ENCODE data around the gene PNCK. TPM values are rescaled to one million over a fixed set of nuclear protein-coding genes. Genes with fewer than 3 reads are reported as not detected.

The PNCK gene
- total RNA-seq, 1 experiment from 2014 or later: not detected

DNA sequence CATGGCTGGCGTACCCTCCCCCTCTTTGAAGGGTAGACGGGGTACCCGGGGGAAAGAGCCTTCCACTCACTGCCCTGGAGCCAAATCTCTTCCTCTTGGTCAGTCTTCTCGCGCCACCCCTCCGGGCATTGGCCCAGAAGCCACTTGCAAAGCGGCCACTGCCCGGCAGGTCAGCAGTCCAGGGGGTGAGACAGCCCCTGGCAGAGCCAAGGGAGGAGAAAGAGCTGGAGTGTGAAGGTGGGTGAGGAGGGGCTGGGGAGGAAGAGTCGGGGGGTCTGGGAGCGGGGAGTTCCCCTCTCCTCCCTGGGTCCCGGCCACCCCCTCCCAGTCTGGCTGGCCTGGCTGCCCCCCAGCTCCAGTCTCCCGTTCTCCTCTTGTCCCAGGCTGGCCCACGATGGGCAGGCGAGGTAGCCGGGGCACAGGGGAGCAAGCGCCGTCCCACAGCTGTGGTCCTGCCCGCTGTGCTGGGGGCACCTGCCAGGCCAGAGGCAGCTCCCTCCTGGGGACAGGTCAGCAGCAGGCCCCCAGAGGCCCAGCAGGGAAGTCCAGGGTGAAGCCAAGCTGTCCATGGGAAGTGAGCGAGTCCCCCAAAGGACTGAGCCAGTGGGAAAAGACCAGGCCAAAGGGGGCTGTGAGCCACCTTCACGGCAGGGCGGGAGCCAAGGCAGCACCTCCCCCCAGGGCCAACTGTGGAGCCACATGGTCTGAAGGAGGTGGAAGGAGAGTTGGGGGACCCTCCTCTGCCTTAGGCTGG, 48.2 kb downstream of the PNCK start:
- in situ Hi-C loops (cut with HindIII; ENCODE audit: low pct_unique_long_range_greater_than_20kb, low sequenced_read_pairs): no loop called here
- no peak for DNase-seq (ENCODE audit: low read depth)

DNA sequence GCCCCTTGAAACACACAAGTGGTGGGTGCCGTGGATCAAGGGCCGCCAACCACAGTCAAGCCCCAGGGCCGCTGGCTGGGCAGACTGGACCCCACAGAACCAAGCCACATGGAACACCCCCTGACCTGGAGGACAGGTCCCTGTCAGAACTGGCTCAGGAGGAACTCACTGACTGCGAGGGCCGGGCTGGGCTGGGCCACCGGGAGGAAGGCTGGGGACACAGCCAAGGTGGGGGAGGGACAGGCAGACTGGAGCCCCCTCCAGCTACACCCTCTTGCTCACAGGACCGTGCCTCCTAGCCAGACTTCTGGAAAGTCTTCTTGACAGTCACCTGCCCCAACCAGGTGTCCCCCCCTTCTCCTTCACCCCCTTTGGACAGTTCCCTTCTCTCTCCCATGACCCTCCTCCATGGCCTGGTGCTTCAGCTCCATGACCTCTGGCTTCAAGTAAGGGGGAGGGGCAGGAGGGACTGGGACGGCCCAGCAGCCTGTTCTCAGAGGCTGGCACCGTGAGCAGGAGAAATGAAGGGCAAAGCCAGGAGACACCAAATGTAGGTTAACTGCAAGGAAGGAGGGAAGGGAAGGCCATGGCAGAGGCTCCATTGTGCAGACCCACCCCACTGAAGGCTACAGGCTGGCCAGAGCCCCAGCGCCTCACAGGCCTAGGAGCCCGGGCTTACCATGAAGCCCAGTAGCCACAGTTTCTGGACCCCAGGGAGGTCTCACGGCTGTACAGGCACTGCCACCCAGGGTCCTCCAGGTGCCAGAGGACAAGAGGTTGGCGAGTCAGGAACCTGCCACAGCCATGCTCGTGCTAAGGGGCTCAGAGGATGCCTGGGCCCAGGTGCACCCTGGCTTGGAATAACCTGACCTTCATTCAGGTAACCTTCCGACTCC, 49.2 kb downstream of the PNCK start:
- in situ Hi-C loops (cut with HindIII; ENCODE audit: low pct_unique_long_range_greater_than_20kb, low sequenced_read_pairs): no loop called here
- DNase-seq (ENCODE audit: low read depth): no peak

DNA sequence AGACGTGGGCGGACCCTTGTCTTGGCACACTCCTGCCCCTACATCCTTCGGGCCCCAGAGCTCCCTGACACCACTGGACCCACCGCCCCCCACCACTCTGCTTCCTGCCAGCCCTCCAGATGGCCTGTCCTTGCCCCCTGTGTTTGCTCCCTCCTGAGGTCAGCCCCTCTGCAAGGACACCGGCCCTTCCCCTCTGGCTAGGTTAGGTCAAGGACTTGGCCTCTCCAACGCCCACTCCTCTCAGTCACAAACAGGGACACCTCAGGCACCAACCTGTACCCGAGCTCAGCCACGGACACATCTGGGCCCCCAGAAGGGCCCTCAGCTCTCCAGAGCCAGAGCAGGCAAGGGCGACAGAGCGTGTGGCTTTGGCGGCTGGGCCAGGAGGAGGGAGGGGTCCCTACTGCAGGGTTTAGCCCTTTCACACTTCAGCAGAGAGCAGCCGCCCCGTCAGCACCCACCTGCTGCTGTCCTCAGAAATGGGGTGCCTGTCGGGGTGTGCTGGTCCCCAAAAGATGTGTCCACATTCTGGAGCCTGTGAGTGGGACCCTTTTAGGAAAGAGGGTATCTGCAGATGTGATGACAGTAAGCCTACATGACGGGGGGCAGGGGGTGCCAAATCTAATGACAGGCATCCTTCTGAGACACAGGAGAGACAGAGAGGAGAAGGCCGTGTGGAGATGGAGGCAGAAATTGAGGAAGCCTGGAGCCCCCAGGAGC, 50.1 kb downstream of the PNCK start:
- in situ Hi-C loops (cut with HindIII; ENCODE audit: low pct_unique_long_range_greater_than_20kb, low sequenced_read_pairs): no loop called here
- DNase-seq (ENCODE audit: low read depth): no peak

DNA sequence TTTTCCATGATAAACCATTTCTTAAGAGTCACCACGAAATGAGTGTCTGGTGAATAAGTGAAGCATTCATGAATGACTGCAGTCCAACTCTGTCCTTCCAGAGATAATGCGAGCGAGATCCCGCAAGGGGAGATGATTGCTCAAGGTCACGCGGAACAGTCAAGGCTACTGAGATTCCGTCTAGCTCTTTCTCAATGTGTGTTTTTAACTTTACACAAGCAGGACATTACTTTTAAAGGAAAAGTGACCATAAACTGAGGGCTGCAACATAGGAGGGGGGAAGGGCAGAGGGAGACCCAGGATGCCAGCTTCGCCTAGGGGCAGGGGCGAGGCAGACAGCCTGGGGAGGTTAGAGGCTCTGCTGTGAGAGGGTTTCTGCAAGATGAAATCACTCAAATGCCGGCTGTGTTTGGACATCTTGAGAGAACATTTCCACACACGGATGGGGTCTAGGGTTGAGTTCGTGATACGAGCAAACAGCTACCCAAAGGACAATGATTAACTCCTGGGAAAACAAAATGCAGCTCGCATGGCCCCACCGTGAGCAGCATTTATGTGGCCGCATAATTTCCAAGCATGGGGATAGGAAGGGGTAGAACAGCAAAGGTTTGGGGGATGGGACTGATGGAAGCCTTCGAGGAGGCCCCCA, 50.8 kb downstream of the PNCK start:
- no peak for DNase-seq (ENCODE audit: low read depth)
- in situ Hi-C loops (cut with HindIII; ENCODE audit: low pct_unique_long_range_greater_than_20kb, low sequenced_read_pairs): no loop called here

DNA sequence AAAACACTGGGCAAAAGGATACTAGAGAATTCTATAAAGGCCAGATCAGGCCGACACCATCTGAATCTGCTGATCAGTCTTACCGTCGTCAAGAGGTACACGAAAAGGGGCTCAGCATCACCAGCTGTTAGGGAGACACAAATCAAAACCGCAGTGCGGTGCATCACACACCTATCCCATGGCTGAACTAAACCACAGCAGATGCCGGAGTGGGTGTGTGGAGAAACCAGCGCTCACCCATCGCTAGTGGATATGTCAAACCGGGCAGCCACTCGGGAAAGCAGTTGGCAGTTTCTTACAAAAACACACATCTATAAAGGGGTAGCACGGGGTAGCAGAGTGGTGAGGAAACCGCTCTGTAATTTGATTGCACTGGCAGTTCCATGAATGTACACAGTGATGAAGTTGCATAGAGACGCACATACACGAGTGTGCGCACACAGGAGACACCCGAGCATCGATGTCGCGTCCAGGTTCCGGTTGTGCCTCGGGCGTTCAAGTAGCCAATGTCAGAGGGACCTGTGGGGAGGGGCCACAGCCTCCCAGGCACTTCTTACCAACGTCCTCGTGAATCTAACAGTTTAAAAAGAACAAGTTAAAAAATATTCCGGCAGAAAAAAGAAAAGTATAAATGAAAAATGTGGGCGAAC, 51.5 kb downstream of the PNCK start:
- DNase-seq (ENCODE audit: low read depth): no peak
- in situ Hi-C loops (cut with HindIII; ENCODE audit: low pct_unique_long_range_greater_than_20kb, low sequenced_read_pairs): no loop called here

DNA sequence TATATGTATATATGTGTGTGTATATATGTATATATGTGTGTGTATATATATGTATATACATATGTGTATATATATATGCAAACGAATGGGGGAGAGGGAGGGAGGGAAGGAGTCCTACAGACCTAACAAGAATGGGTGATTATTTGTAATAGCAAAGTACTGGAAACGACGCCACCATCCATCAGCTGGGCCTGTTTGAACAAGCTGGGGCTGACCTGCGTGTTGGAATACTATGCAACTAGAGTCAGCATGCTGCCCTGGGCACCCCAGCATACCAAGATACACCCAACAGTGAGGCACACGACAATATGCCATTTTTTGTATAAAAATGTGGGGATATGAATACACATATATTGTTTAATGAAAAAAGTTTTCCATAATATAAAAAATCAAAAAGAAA, 53.0 kb downstream of the PNCK start:
- DNase-seq (ENCODE audit: low read depth): no peak
- in situ Hi-C loops (cut with HindIII; ENCODE audit: low pct_unique_long_range_greater_than_20kb, low sequenced_read_pairs): no loop called here

Other genes with a start within 250 kb of the PNCK start
- 0.78 TPM in 1 of 2 replicates, not detected in the other for gene TREX2, start 227.8 kb downstream of the PNCK start, total RNA-seq (2014; rRNA removed; shearing (Covaris generic); ENCODE audit: low replicate concordance)
- 55.5 and 76.7 TPM in 2 replicates for gene HAUS7, start 203.2 kb downstream of the PNCK start, total RNA-seq (2014; rRNA removed; shearing (Covaris generic); ENCODE audit: low replicate concordance)
- not detected in 2 replicates for gene BGN, start 178.8 kb downstream of the PNCK start, total RNA-seq (2014; rRNA removed; shearing (Covaris generic); ENCODE audit: low replicate concordance)
- gene ATP2B3, start 156.2 kb downstream of the PNCK start, total RNA-seq (2014; rRNA removed; shearing (Covaris generic); ENCODE audit: low replicate concordance): not detected in 2 replicates
- gene CCNQ, start 74.7 kb downstream of the PNCK start, total RNA-seq (2014; rRNA removed; shearing (Covaris generic); ENCODE audit: low replicate concordance): 45.1 and 57.1 TPM in 2 replicates
- 9.9 and 16.0 TPM in 2 replicates for gene DUSP9, start 26.6 kb downstream of the PNCK start, total RNA-seq (2014; rRNA removed; shearing (Covaris generic); ENCODE audit: low replicate concordance)
- 1.7 and 2.1 TPM in 2 replicates for gene SLC6A8, start 14.1 kb upstream of the PNCK start, total RNA-seq (2014; rRNA removed; shearing (Covaris generic); ENCODE audit: low replicate concordance)
- 307 TPM in 2 replicates for gene BCAP31, start 50.6 kb upstream of the PNCK start, total RNA-seq (2014; rRNA removed; shearing (Covaris generic); ENCODE audit: low replicate concordance)
- gene ABCD1, start 51.0 kb upstream of the PNCK start, total RNA-seq (2014; rRNA removed; shearing (Covaris generic); ENCODE audit: low replicate concordance): 7.3 and 19.3 TPM in 2 replicates
- 1.7 and 2.5 TPM in 2 replicates for gene PLXNB3, start 90.4 kb upstream of the PNCK start, total RNA-seq (2014; rRNA removed; shearing (Covaris generic); ENCODE audit: low replicate concordance)
- 0.29 TPM in 1 of 2 replicates, not detected in the other for gene SRPK3, start 107.2 kb upstream of the PNCK start, total RNA-seq (2014; rRNA removed; shearing (Covaris generic); ENCODE audit: low replicate concordance)
- 44.9 and 63.0 TPM in 2 replicates for gene IDH3G, start 120.6 kb upstream of the PNCK start, total RNA-seq (2014; rRNA removed; shearing (Covaris generic); ENCODE audit: low replicate concordance)
- 177 and 185 TPM in 2 replicates for gene SSR4, start 120.9 kb upstream of the PNCK start, total RNA-seq (2014; rRNA removed; shearing (Covaris generic); ENCODE audit: low replicate concordance)
- 4.3 and 8.5 TPM in 2 replicates for gene PDZD4, start 156.7 kb upstream of the PNCK start, total RNA-seq (2014; rRNA removed; shearing (Covaris generic); ENCODE audit: low replicate concordance)
- gene L1CAM, start 212.4 kb upstream of the PNCK start, total RNA-seq (2014; rRNA removed; shearing (Covaris generic); ENCODE audit: low replicate concordance): 37.1 and 49.7 TPM in 2 replicates
- gene AVPR2, start 230.9 kb upstream of the PNCK start, total RNA-seq (2014; rRNA removed; shearing (Covaris generic); ENCODE audit: low replicate concordance): 0.09 TPM in 1 of 2 replicates, not detected in the other